Upper lobe of left lung (tissue), 4 donors: ENCODE measurements around the gene MAMSTR.

ENCODE experiments used
- EP300 ChIP-seq, 4 donors: sonication (generic); formaldehyde crosslinking; IDR thresholded peaks; one replicate each; pipeline ENCODE4 v1.5.1; 2017; ENCODE audit warnings: antibody characterized with exemption in 4 of 4, control low read depth in 2 of 4
- POLR2A ChIP-seq, 4 donors: fragments of 450-650 bp; IDR thresholded peaks; one replicate each; pipeline ENCODE4 v1.5.1; 2016 to 2017; ENCODE audit warnings: antibody characterized with exemption in 4 of 4, mild to moderate bottlenecking in 2 of 4
- POLR2AphosphoS5 ChIP-seq, 2 donors: sonication (generic); formaldehyde crosslinking; IDR thresholded peaks; one replicate each; pipeline ENCODE4 v1.5.1; 2017; ENCODE audit warnings: antibody characterized with exemption in 2 of 2
- TF ChIP-seq, protein P1 (sequence below), 6 experiments: fragments of 450-650 bp in 4 of 6; fragments of 200-600 bp in 2 of 6; sonication (generic) in 2 of 6; IDR thresholded peaks; one replicate each; pipeline ENCODE4 v1.5.1; 2016 to 2019; ENCODE audit warnings: antibody characterized with exemption in 6 of 6

- TF ChIP-seq, protein P1, sequence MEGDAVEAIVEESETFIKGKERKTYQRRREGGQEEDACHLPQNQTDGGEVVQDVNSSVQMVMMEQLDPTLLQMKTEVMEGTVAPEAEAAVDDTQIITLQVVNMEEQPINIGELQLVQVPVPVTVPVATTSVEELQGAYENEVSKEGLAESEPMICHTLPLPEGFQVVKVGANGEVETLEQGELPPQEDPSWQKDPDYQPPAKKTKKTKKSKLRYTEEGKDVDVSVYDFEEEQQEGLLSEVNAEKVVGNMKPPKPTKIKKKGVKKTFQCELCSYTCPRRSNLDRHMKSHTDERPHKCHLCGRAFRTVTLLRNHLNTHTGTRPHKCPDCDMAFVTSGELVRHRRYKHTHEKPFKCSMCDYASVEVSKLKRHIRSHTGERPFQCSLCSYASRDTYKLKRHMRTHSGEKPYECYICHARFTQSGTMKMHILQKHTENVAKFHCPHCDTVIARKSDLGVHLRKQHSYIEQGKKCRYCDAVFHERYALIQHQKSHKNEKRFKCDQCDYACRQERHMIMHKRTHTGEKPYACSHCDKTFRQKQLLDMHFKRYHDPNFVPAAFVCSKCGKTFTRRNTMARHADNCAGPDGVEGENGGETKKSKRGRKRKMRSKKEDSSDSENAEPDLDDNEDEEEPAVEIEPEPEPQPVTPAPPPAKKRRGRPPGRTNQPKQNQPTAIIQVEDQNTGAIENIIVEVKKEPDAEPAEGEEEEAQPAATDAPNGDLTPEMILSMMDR (IDR thresholded peaks at IDR 0.05): no peak
- TF ChIP-seq POLR2A (IDR thresholded peaks at IDR 0.05) (no peak), POLR2AphosphoS5 (IDR thresholded peaks at IDR 0.05) (no peak), EP300 (IDR thresholded peaks at IDR 0.05) (no peak)
These were observed 41.1 kb upstream of the MAMSTR start for GRCh38 chr19:48760504-48761205.
